H9 (cell line): ENCODE results near the gene ENOSF1. TPM values are rescaled to one million over a fixed set of nuclear protein-coding genes. Genes with fewer than 3 reads are reported as not detected.
A peak's percentile ranks its signal among the peaks of the same experiment; 100 is the strongest.

Source experiments
- DNase-seq: peaks from one replicate; pipeline ENCODE4 v3.0.0-alpha.2; 2017
- H2AFZ ChIP-seq: one replicate; pipeline ENCODE4 v1.6.1; 2013; ENCODE audit warnings: mild to moderate bottlenecking, low read length, control low read depth, moderate library complexity
- H2AK5ac ChIP-seq: 2 replicates; pipeline ENCODE4 v1.6.1; 2013; ENCODE audit warnings: low read length, control low read depth, mixed read lengths; ENCODE audit not compliant: insufficient read length
- H2BK120ac ChIP-seq: one replicate; pipeline ENCODE4 v1.6.1; 2013; ENCODE audit warnings: low read depth, mild to moderate bottlenecking, low read length, control low read depth, inconsistent platforms; ENCODE audit not compliant: poor library complexity, severe bottlenecking
- H2BK12ac ChIP-seq: 2 replicates; pipeline ENCODE4 v1.6.1; 2013; ENCODE audit warnings: low read length, control low read depth, mixed read lengths, low read depth; ENCODE audit not compliant: insufficient read length
- H2BK15ac ChIP-seq: 2 replicates; pipeline ENCODE4 v1.6.1; 2013; ENCODE audit warnings: low read depth, low read length, control low read depth
- H2BK20ac ChIP-seq: one replicate; pipeline ENCODE4 v1.6.1; 2013; ENCODE audit warnings: low read depth, mild to moderate bottlenecking, low read length, control low read depth, inconsistent platforms; ENCODE audit not compliant: poor library complexity, severe bottlenecking
- H2BK5ac ChIP-seq: 2 replicates; pipeline ENCODE4 v1.6.1; 2013; ENCODE audit warnings: low read length, control low read depth, mixed read lengths; ENCODE audit not compliant: insufficient read length
- H3K14ac ChIP-seq: 2 replicates; pipeline ENCODE4 v1.6.1; 2013; ENCODE audit warnings: low read length, control low read depth; ENCODE audit not compliant: insufficient read depth
- H3K18ac ChIP-seq: 2 replicates; pipeline ENCODE4 v1.6.1; 2013; ENCODE audit warnings: low read depth, mild to moderate bottlenecking, mixed read lengths, low read length, control low read depth; ENCODE audit not compliant: insufficient read length
- H3K23ac ChIP-seq: 2 replicates; pipeline ENCODE4 v1.6.1; 2013; ENCODE audit warnings: low read length, control low read depth, mixed read lengths, low read depth; ENCODE audit not compliant: insufficient read length
- H3K23me2 ChIP-seq: 2 replicates; pipeline ENCODE4 v1.6.1; 2013; ENCODE audit warnings: low read depth, mild to moderate bottlenecking, mixed read lengths, low read length, control low read depth; ENCODE audit not compliant: insufficient read length, poor library complexity, severe bottlenecking
- H3K27ac ChIP-seq: 2 replicates; pipeline ENCODE4 v1.5.1; 2013; ENCODE audit warnings: low read length, control low read depth, mixed read lengths, low read depth; ENCODE audit not compliant: insufficient read length
- H3K27me3 ChIP-seq: 2 replicates; pipeline ENCODE4 v1.6.1; 2013; ENCODE audit warnings: low read length, control low read depth, inconsistent platforms; ENCODE audit not compliant: insufficient read depth
- H3K4ac ChIP-seq: 2 replicates; pipeline ENCODE4 v1.6.1; 2013; ENCODE audit warnings: low read depth, mild to moderate bottlenecking, control low read depth, inconsistent platforms, low read length, moderate library complexity
- H3K4me1 ChIP-seq: 2 replicates; pipeline ENCODE4 v1.6.1; 2013; ENCODE audit warnings: low read length, control low read depth, inconsistent platforms; ENCODE audit not compliant: insufficient read depth
- H3K4me2 ChIP-seq: 2 replicates; pipeline ENCODE4 v1.6.1; 2013; ENCODE audit warnings: low read length, control low read depth, mixed read lengths; ENCODE audit not compliant: insufficient read length, insufficient read depth
- H3K56ac ChIP-seq: 2 replicates; pipeline ENCODE4 v1.6.1; 2013; ENCODE audit warnings: low read depth, mild to moderate bottlenecking, mixed read lengths, low read length, control low read depth; ENCODE audit not compliant: insufficient read length
- H3K79me1 ChIP-seq: 2 replicates; pipeline ENCODE4 v1.6.1; 2013; ENCODE audit warnings: low read depth, mild to moderate bottlenecking, moderate library complexity, low read length, control low read depth, inconsistent platforms; ENCODE audit not compliant: insufficient read depth, poor library complexity, severe bottlenecking
- H3K79me2 ChIP-seq: 2 replicates; pipeline ENCODE4 v1.6.1; 2013; ENCODE audit warnings: low read length, control low read depth, inconsistent platforms; ENCODE audit not compliant: insufficient read depth
- H3K9ac ChIP-seq: 2 replicates; pipeline ENCODE4 v1.6.1; 2013; ENCODE audit warnings: low read length, control low read depth, mixed read lengths; ENCODE audit not compliant: insufficient read length; ENCODE audit errors: extremely low read depth
- H3K9me3 ChIP-seq: one replicate; pipeline ENCODE4 v1.6.1; 2013; ENCODE audit warnings: low read depth, low read length, inconsistent platforms; ENCODE audit not compliant: control insufficient read depth
- H3T11ph ChIP-seq: one replicate; pipeline ENCODE4 v1.6.1; 2013; ENCODE audit warnings: mild to moderate bottlenecking, low read length, control low read depth, inconsistent platforms
- H4K20me1 ChIP-seq: one replicate; pipeline ENCODE4 v1.6.1; 2013; ENCODE audit not compliant: control insufficient read depth, insufficient read length, insufficient read depth
- H4K5ac ChIP-seq: 2 replicates; pipeline ENCODE4 v1.6.1; 2013; ENCODE audit warnings: low read depth, mild to moderate bottlenecking, mixed read lengths, low read length, control low read depth; ENCODE audit not compliant: insufficient read length
- H4K8ac ChIP-seq: replicated peaks from 2 replicates; pipeline ENCODE4 v1.6.1; 2013; ENCODE audit warnings: low read length, control low read depth, mixed read lengths, low read depth; ENCODE audit not compliant: insufficient read length
- H4K91ac ChIP-seq: 2 replicates; pipeline ENCODE4 v1.6.1; 2013; ENCODE audit warnings: low read depth, mild to moderate bottlenecking, moderate library complexity, mixed read lengths, low read length, control low read depth; ENCODE audit not compliant: insufficient read length
- H3K27ac Mint-ChIP-seq, 3 experiments: 2 replicates in 2 of 3; 3 replicates in 1 of 3; pipeline ENCODE4 v1.8.0; 2020 to 2021; ENCODE audit warnings: mixed read lengths in 3 of 3, mild to moderate bottlenecking in 1 of 3, moderate library complexity in 1 of 3
- H3K27me3 Mint-ChIP-seq: 2 replicates; pipeline ENCODE4 v1.8.0; 2021; ENCODE audit warnings: low read depth, mild to moderate bottlenecking, moderate library complexity, mixed read lengths
- H3K36me3 Mint-ChIP-seq, 3 experiments: 2 replicates in 2 of 3; 3 replicates in 1 of 3; pipeline ENCODE4 v1.8.0; 2020 to 2021; ENCODE audit warnings: low read depth in 3 of 3, mixed read lengths in 3 of 3; ENCODE audit not compliant: insufficient read depth in 1 of 3
- H3K4me1 Mint-ChIP-seq, 2 experiments: 2 replicates each; pipeline ENCODE4 v1.8.0; 2020; ENCODE audit warnings: mixed read lengths in 2 of 2
- H3K4me3 Mint-ChIP-seq, 2 experiments: 2 replicates in 1 of 2; 3 replicates in 1 of 2; pipeline ENCODE4 v1.8.0; 2020 to 2021; ENCODE audit warnings: mild to moderate bottlenecking in 2 of 2, mixed read lengths in 2 of 2, moderate library complexity in 1 of 2
- H3K9me3 Mint-ChIP-seq, 2 experiments: 2 replicates in 1 of 2; 3 replicates in 1 of 2; pipeline ENCODE4 v1.8.0; 2020; ENCODE audit warnings: mild to moderate bottlenecking in 2 of 2, mixed read lengths in 2 of 2, moderate library complexity in 1 of 2
- WGBS: extraction: QIAGEN DNeasy Blood & Tissue Kit; methylation state at CpG from one replicate; pipeline ENCODE4 v1.1.7; 2013; ENCODE audit warnings: missing lambda C conversion rate, low lambda C conversion rate, mixed read lengths; ENCODE audit not compliant: insufficient read length; ENCODE audit errors: extremely low coverage; 5-methylcytosine and 5-hydroxymethylcytosine counted together
- total RNA-seq: library from RNA; stranded (reverse); gene quantifications from 2 replicates; pipeline ENCODE4 v1.2.1, GENCODE V29; 2021
- TF ChIP-seq, protein P1 (sequence below): fragments of 200-600 bp; sonication (generic); conservative IDR thresholded peaks from 3 replicates; pipeline ENCODE4 v1.8.0; 2021; ENCODE audit warnings: antibody characterized with exemption, mild to moderate bottlenecking

The ENOSF1 gene
- total RNA-seq, 1 experiment from 2014 or later = 40.3 TPM

DNA sequence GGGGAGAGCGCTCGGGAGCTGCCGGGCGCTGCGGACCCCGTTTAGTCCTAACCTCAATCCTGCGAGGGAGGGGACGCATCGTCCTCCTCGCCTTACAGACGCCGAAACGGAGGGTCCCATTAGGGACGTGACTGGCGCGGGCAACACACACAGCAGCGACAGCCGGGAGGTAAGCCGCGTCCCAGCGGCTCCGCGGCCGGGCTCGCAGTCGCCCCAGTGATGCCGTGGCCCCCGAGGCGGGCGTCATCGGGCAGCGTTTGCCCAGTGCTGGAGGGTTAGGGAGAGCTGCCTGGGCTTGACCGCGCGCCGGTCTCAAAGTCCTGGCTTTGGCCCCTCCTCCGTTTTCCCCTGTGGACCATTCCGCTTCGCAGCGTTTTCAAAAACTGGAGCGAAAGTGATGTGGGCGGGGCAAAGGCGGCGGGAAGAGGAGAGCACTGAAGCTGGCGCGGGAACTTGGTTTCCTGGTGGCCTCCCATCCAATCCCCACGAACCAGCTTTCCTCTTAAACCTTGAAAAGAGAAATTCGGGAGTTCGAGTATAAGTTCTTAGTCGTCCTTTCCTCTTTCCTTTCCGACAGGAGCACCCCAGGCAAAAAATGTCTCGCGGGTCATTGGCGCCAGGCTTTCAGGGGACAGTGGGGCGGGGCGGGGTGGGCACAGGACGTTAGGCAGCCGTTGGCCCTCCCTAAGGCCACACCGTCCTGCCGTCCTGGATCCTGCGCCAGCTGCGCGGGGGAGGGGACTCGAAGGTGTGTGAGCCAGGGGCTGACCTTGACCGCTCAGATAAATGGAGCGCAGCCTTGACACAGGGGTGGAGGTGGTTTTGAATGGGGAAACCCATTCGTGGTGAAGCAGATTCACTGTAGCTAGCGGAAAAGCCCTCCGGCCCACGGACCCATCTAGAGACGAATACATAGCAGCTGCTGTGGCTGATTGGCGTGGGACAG lies 54.2 kb downstream of the ENOSF1 start:
- Mint-ChIP-seq H3K36me3 (peaks cover 38 to 44% (median 40%) of the 10 kb centered on the region in 3 experiments), H3K4me3 (peak overlapping the region; percentile 89 to 90), H3K4me1 (peaks cover 35% of the 10 kb centered on the region in 2 experiments), H3K27me3 (peaks cover 1% of the 10 kb centered on the region; the same call in 1 of the 2 replicates), H3K27ac (peak overlapping the region in 2 of 3 experiments; percentile 59 to 93; a peak in 5 of 7 replicates), H3K9me3 (peaks cover 9 to 10% of the 10 kb centered on the region in 2 experiments)
- no peak overlapping the region for H2AK5ac ChIP-seq
- no peak overlapping the region for H4K8ac ChIP-seq
- H2AFZ ChIP-seq = no peak overlapping the region
- no peak overlapping the region for H3K23ac ChIP-seq
- no peak overlapping the region for H4K91ac ChIP-seq
- H2BK12ac ChIP-seq = no peak overlapping the region
- no peak overlapping the region for H3K56ac ChIP-seq
- H3K9me3 ChIP-seq = no peaks in the 10 kb centered on the region
- H2BK20ac ChIP-seq = no peak overlapping the region
- H2BK120ac ChIP-seq = no peak overlapping the region
- TF ChIP-seq, protein P1, sequence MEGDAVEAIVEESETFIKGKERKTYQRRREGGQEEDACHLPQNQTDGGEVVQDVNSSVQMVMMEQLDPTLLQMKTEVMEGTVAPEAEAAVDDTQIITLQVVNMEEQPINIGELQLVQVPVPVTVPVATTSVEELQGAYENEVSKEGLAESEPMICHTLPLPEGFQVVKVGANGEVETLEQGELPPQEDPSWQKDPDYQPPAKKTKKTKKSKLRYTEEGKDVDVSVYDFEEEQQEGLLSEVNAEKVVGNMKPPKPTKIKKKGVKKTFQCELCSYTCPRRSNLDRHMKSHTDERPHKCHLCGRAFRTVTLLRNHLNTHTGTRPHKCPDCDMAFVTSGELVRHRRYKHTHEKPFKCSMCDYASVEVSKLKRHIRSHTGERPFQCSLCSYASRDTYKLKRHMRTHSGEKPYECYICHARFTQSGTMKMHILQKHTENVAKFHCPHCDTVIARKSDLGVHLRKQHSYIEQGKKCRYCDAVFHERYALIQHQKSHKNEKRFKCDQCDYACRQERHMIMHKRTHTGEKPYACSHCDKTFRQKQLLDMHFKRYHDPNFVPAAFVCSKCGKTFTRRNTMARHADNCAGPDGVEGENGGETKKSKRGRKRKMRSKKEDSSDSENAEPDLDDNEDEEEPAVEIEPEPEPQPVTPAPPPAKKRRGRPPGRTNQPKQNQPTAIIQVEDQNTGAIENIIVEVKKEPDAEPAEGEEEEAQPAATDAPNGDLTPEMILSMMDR = 0 out of 3 replicates have a peak, but pooled peaks have one; percentile 6
- no peaks in the 10 kb centered on the region; the same call in 1 of the 2 replicates for H3K4me1 ChIP-seq
- H3K79me2 ChIP-seq = no peaks in the 10 kb centered on the region; the same call in 1 of the 2 replicates
- no peak overlapping the region for H3K4ac ChIP-seq
- H4K5ac ChIP-seq = no peak overlapping the region
- no peak overlapping the region for H2BK15ac ChIP-seq
- no peak overlapping the region for H2BK5ac ChIP-seq
- peak overlapping the region; percentile 88 for H3K18ac ChIP-seq
- peaks cover 8% of the 10 kb centered on the region for H3K23me2 ChIP-seq
- WGBS = no CpG with 5 or more reads among the region's 72 CpGs
- peak; percentile 92 for DNase-seq
- no peaks in the 10 kb centered on the region for H3K27me3 ChIP-seq
- H4K20me1 ChIP-seq = no peaks in the 10 kb centered on the region
- no peak overlapping the region for H3T11ph ChIP-seq
- H3K4me2 ChIP-seq = peak overlapping the region; percentile 92
- peak overlapping the region; percentile 80 for H3K9ac ChIP-seq
- peak overlapping the region; percentile 92 for H3K14ac ChIP-seq
- peaks cover 7% of the 10 kb centered on the region for H3K79me1 ChIP-seq
- peak overlapping the region; percentile 49 for H3K27ac ChIP-seq
